ENCODE data around the gene UBE2I.
"Not testable (repeated sequence)": the region's sequence is repeated elsewhere in the genome, so short reads cannot be mapped to it uniquely, and the experiment has no call there.

The UBE2I gene

GRCh38 chr16:1325673-1326371 is 16.4 kb downstream of the UBE2I start:
- no peak for TF ChIP-seq CTCF (IDR thresholded peaks at IDR 0.05; ENCODE audit: low read length, missing control alignments)
- DNase-seq (ENCODE audit: low read depth) = no peak
- no peak overlapping the region for H3K4me3 ChIP-seq (replicated peaks; ENCODE audit: low read depth, low read length)

- no peak for TF ChIP-seq CTCF (IDR thresholded peaks at IDR 0.05; ENCODE audit: low read length, missing control alignments)
- H3K4me3 ChIP-seq (replicated peaks; ENCODE audit: low read depth, low read length) = no peak overlapping the region
- no peak for DNase-seq (ENCODE audit: low read depth)
Observed at GRCh38 chr16:1326391-1326790, 17.0 kb downstream of the UBE2I start.

- no peak overlapping the region for H3K4me3 ChIP-seq (replicated peaks; ENCODE audit: low read depth, low read length)
- DNase-seq (ENCODE audit: low read depth) = no peak
- TF ChIP-seq CTCF (IDR thresholded peaks at IDR 0.05; ENCODE audit: low read length, missing control alignments) = no peak
Observed at GRCh38 chr16:1326946-1327618, 17.6 kb downstream of the UBE2I start.

- no peak for TF ChIP-seq CTCF (IDR thresholded peaks at IDR 0.05; ENCODE audit: low read length, missing control alignments)
- no peak for DNase-seq (ENCODE audit: low read depth)
- H3K4me3 ChIP-seq (replicated peaks; ENCODE audit: low read depth, low read length) = no peak overlapping the region
Observed at GRCh38 chr16:1327619-1327947, 18.1 kb downstream of the UBE2I start.

- H3K4me3 ChIP-seq (replicated peaks; ENCODE audit: low read depth, low read length); DNase-seq (ENCODE audit: low read depth): not testable (repeated sequence)
Observed at GRCh38 chr16:1328136-1328535, 18.7 kb downstream of the UBE2I start.

GRCh38 chr16:1328961-1329360 is 19.5 kb downstream of the UBE2I start:
- DNase-seq (ENCODE audit: low read depth); H3K4me3 ChIP-seq (replicated peaks; ENCODE audit: low read depth, low read length): not testable (repeated sequence)

GRCh38 chr16:1330260-1330914 is 21.0 kb downstream of the UBE2I start:
- TF ChIP-seq CTCF (IDR thresholded peaks at IDR 0.05; ENCODE audit: low read length, missing control alignments) = peak; percentile 44
- DNase-seq (ENCODE audit: low read depth) = no peak
- no peak overlapping the region for H3K4me3 ChIP-seq (replicated peaks; ENCODE audit: low read depth, low read length)
